Measurements from ENCODE around the gene TPP2.

The TPP2 gene

GRCh38 chr13:102631198-102631597 lies 34.4 kb downstream of the TPP2 start:
- H3K4me3 ChIP-seq (ENCODE audit: low read depth, low read length) = no peak overlapping the region
- no peak for DNase-seq (ENCODE audit: low read depth)
- TF ChIP-seq CTCF (conservative IDR thresholded peaks at IDR 0.05; ENCODE audit: low read depth, low read length) = no peak

GRCh38 chr13:102638741-102639140 lies 42.0 kb downstream of the TPP2 start:
- DNase-seq (ENCODE audit: low read depth) = no peak
- TF ChIP-seq CTCF (conservative IDR thresholded peaks at IDR 0.05; ENCODE audit: low read depth, low read length) = no peak
- H3K4me3 ChIP-seq (ENCODE audit: low read depth, low read length) = no peak overlapping the region

- no peak for TF ChIP-seq CTCF (conservative IDR thresholded peaks at IDR 0.05; ENCODE audit: low read depth, low read length)
- DNase-seq (ENCODE audit: low read depth) = no peak
- no peak overlapping the region for H3K4me3 ChIP-seq (ENCODE audit: low read depth, low read length)
These were observed 45.2 kb downstream of the TPP2 start for GRCh38 chr13:102642029-102642428.

- DNase-seq (ENCODE audit: low read depth) = no peak
- no peak overlapping the region for H3K4me3 ChIP-seq (ENCODE audit: low read depth, low read length)
- TF ChIP-seq CTCF (conservative IDR thresholded peaks at IDR 0.05; ENCODE audit: low read depth, low read length) = no peak
These were observed 45.7 kb downstream of the TPP2 start for GRCh38 chr13:102642475-102642874.

GRCh38 chr13:102643656-102644055 lies 46.9 kb downstream of the TPP2 start:
- no peak for TF ChIP-seq CTCF (conservative IDR thresholded peaks at IDR 0.05; ENCODE audit: low read depth, low read length)
- no peak overlapping the region for H3K4me3 ChIP-seq (ENCODE audit: low read depth, low read length)
- peak; percentile 11 for DNase-seq (ENCODE audit: low read depth)

- peak; percentile 76 for DNase-seq (ENCODE audit: low read depth)
- no peak overlapping the region for H3K4me3 ChIP-seq (ENCODE audit: low read depth, low read length)
- TF ChIP-seq CTCF (conservative IDR thresholded peaks at IDR 0.05; ENCODE audit: low read depth, low read length) = no peak
These were observed 48.9 kb downstream of the TPP2 start for GRCh38 chr13:102645701-102646100.

- no peak overlapping the region for H3K4me3 ChIP-seq (ENCODE audit: low read depth, low read length)
- no peak for DNase-seq (ENCODE audit: low read depth)
- no peak for TF ChIP-seq CTCF (conservative IDR thresholded peaks at IDR 0.05; ENCODE audit: low read depth, low read length)
These were observed 51.3 kb downstream of the TPP2 start for GRCh38 chr13:102648046-102648445.

All from choroid plexus epithelial cell (primary cell).